HepG2 (cell line): ENCODE measurements around the gene GADL1. TPM values are rescaled to one million over a fixed set of nuclear protein-coding genes. Genes with fewer than 3 reads are reported as not detected.

Source experiments
- ATAC-seq: fragments of 200-7000 bp; cut with Tn5 transposase; 3 replicates; pipeline ENCODE4 v1.9.1; 2020; ENCODE audit warnings: mild to moderate bottlenecking, moderate library complexity
- BruUV-seq: library from RNA; stranded (reverse); fragments of 400-500 nt; replicated peaks from 2 replicates; lab custom pipeline; 2021; lab: Mats Ljungman, UMichigan
- CTCF ChIA-PET: fragments of 300-600 bp; formaldehyde crosslinking; extraction: SDS; loops from one replicate; lab custom pipeline; 2021; ENCODE audit warnings: low total read pairs, inconsistent platforms, low intra/inter-chr PET ratio; lab: Yijun Ruan, JAX
- POLR2A ChIA-PET: fragments of 350-600 bp; sonication (Branson Sonifier 250); formaldehyde crosslinking; loops from one replicate; lab custom pipeline; 2020; ENCODE audit warnings: antibody characterized with exemption, inconsistent platforms; lab: Yijun Ruan, JAX
- DNase-seq: peaks from one replicate; pipeline ENCODE4 v3.0.0-alpha.2; 2015; ENCODE audit warnings: low spot score
- FAIRE-seq: peaks from 3 replicates; lab custom pipeline; 2011; peaks lifted over from hg19 to GRCh38; lab: Jason Lieb, UNC
- H2AFZ ChIP-seq: one replicate; pipeline ENCODE4 v1.6.1; 2011; ENCODE audit warnings: low read length, inconsistent platforms
- H3K27ac ChIP-seq: fragments of 300-600 bp; 3 replicates; pipeline ENCODE4 v1.8.0; 2011; ENCODE audit warnings: mixed run types, mild to moderate bottlenecking, mixed read lengths, low read length, inconsistent platforms; ENCODE audit not compliant: insufficient read depth; ENCODE audit errors: extremely low read length
- H3K27me3 ChIP-seq, 2 experiments: fragments of 200-600 bp in 1 of 2; 2 replicates in 1 of 2; 3 replicates in 1 of 2; pipeline versions ENCODE4 v1.6.0 to v1.8.0; 2011; ENCODE audit warnings: low read length in 2 of 2, mild to moderate bottlenecking in 2 of 2, moderate library complexity in 2 of 2, inconsistent platforms in 1 of 2; ENCODE audit not compliant: insufficient read depth in 2 of 2, control insufficient read depth in 1 of 2
- H3K36me3 ChIP-seq, 2 experiments: fragments of 200-600 bp in 1 of 2; replicated peaks in 1 of 2; 2 replicates in 1 of 2; 3 replicates in 1 of 2; pipeline versions ENCODE4 v1.5.1 to v1.8.0; 2011; ENCODE audit warnings: low read length in 2 of 2, inconsistent platforms in 1 of 2; ENCODE audit not compliant: insufficient read depth in 2 of 2, control insufficient read depth in 1 of 2
- H3K4me1 ChIP-seq: 2 replicates; pipeline ENCODE4 v1.5.1; 2012; ENCODE audit warnings: low read length, inconsistent platforms; ENCODE audit not compliant: insufficient read depth
- H3K4me2 ChIP-seq: 2 replicates; pipeline ENCODE4 v1.6.0; 2011; ENCODE audit warnings: low read depth, low read length, inconsistent platforms
- H3K4me3 ChIP-seq, 3 experiments: fragments of 200-600 bp in 1 of 3; sonication (generic), shearing (Covaris generic) in 1 of 3; replicated peaks in 1 of 3; 2 replicates each; pipeline ENCODE4 v1.5.1; 2011 to 2016; ENCODE audit warnings: low read length in 3 of 3, inconsistent platforms in 2 of 3, low read depth in 2 of 3, mild to moderate bottlenecking in 2 of 3, control low read depth in 1 of 3, mixed read lengths in 1 of 3; ENCODE audit not compliant: insufficient read depth in 1 of 3
- H3K79me2 ChIP-seq: one replicate; pipeline ENCODE4 v1.6.1; 2011; ENCODE audit warnings: low read length, inconsistent platforms; ENCODE audit not compliant: insufficient read depth
- H3K9ac ChIP-seq: 2 replicates; pipeline ENCODE4 v1.6.0; 2011; ENCODE audit warnings: mild to moderate bottlenecking, low read depth, low read length, inconsistent platforms; ENCODE audit not compliant: insufficient read depth
- H3K9me3 ChIP-seq: 2 replicates; pipeline ENCODE4 v1.5.1; 2012; ENCODE audit warnings: mild to moderate bottlenecking, low read length
- H4K20me1 ChIP-seq: 2 replicates; pipeline ENCODE4 v1.6.0; 2011; ENCODE audit warnings: inconsistent platforms, mild to moderate bottlenecking, low read length, moderate library complexity; ENCODE audit not compliant: insufficient read depth
- DPF2 ChIP-seq: sonication (generic); formaldehyde crosslinking; IDR thresholded peaks from 2 replicates; pipeline ENCODE4 v1.4.0; 2020; ENCODE audit warnings: mild to moderate bottlenecking, low read depth, missing genetic modification reagents, borderline replicate concordance
- EED ChIP-seq: sonication (generic); formaldehyde crosslinking; IDR thresholded peaks from 2 replicates; pipeline ENCODE4 v1.5.0; 2020; ENCODE audit warnings: mild to moderate bottlenecking, missing genetic modification reagents
- HIC2 ChIP-seq: sonication (generic); formaldehyde crosslinking; IDR thresholded peaks from 2 replicates; pipeline ENCODE4 v1.9.0; 2022; ENCODE audit warnings: low read depth, missing genetic modification reagents
- MXD3 ChIP-seq: IDR thresholded peaks from 2 replicates; pipeline ENCODE4 v1.6.1; 2016; ENCODE audit warnings: mild to moderate bottlenecking, missing biosample characterization, missing genetic modification reagents
- NCOR1 ChIP-seq: fragments of 200-600 bp; sonication (generic); IDR thresholded peaks from 2 replicates; pipeline ENCODE4 v1.7.0; 2017; ENCODE audit warnings: antibody characterized with exemption, low read length, borderline replicate concordance
- PCBP2 ChIP-seq: fragments of 200-400 bp; formaldehyde crosslinking; optimal IDR thresholded peaks from 2 replicates; pipeline ENCODE3; 2018; ENCODE audit warnings: low read length, low read depth; ENCODE audit not compliant: poor library complexity, severe bottlenecking
- PRMT3 ChIP-seq: sonication (generic); formaldehyde crosslinking; IDR thresholded peaks from 2 replicates; pipeline ENCODE4 v1.8.1; 2022; ENCODE audit warnings: low read depth, mild to moderate bottlenecking, moderate library complexity, missing genetic modification reagents, borderline replicate concordance
- SSRP1 ChIP-seq: IDR thresholded peaks from 2 replicates; pipeline ENCODE4 v1.6.1; 2016; ENCODE audit warnings: control low read depth
- ZFX ChIP-seq: sonication (generic); formaldehyde crosslinking; IDR thresholded peaks from 2 replicates; pipeline ENCODE4 v1.4.0; 2020; ENCODE audit warnings: mild to moderate bottlenecking, low read depth, missing genetic modification reagents, moderate library complexity
- ZNF512 ChIP-seq: sonication (generic); formaldehyde crosslinking; IDR thresholded peaks from 2 replicates; pipeline ENCODE4 v1.4.0; 2020; ENCODE audit warnings: mild to moderate bottlenecking, missing genetic modification reagents
- ZNF547 ChIP-seq: sonication (generic); formaldehyde crosslinking; IDR thresholded peaks from 2 replicates; pipeline ENCODE4 v1.5.1; 2020; ENCODE audit warnings: mild to moderate bottlenecking, missing genetic modification reagents
- ZNF704 ChIP-seq: sonication (generic); formaldehyde crosslinking; IDR thresholded peaks from 2 replicates; pipeline ENCODE4 v1.8.1; 2023; ENCODE audit warnings: mild to moderate bottlenecking, inconsistent platforms, moderate library complexity, missing genetic modification reagents, borderline replicate concordance
- WGBS: methylation state at CpG from one replicate; pipeline ENCODE4 v1.1.6; 2017; ENCODE audit warnings: low lambda C conversion rate; 5-methylcytosine and 5-hydroxymethylcytosine counted together
- in situ Hi-C: cut with HindIII; loops from 2 replicates; pipeline ENCODE4 v1.10.0; 2017; ENCODE audit warnings: low pct_unique_long_range_greater_than_20kb; ENCODE audit not compliant: extremely low pct_ligation_motif_present
- intact Hi-C: fragments of 100-400 bp; cut with micrococcal nuclease; formaldehyde crosslinking; loops from one replicate; pipeline ENCODE4 v1.10.0; 2022; ENCODE audit not compliant: unreplicated experiment
- polyA plus RNA-seq, 8 experiments: library from polyadenylated mRNA; depleted of rRNA in 3 of 8; stranded (reverse) in 7 of 8; unstranded in 1 of 8; fragments of >200 nt; fragmentation: Illumina TruSeq in 4 of 8; extraction: Trizol in 4 of 8; gene quantifications; 2 replicates each; pipeline versions ENCODE4 v1.2.1 to v1.2.3, GENCODE V29; 2011 to 2016; ENCODE audit warnings: low read depth in 4 of 8, missing spikeins in 1 of 8, mixed read lengths in 1 of 8; ENCODE audit not compliant: insufficient read depth in 1 of 8
- total RNA-seq, 5 experiments: library from RNA; depleted of rRNA; stranded (reverse); fragments of >200 nt; fragmentation: Illumina TruSeq; extraction: Trizol; gene quantifications; 2 replicates each; pipeline ENCODE4 v1.2.3, GENCODE V29; 2016; ENCODE audit warnings: low read depth in 1 of 5

GADL1 gene
- total and polyA plus RNA-seq, 2 of the 13 experiments (the other 11 are each of a cell fraction or from before 2014, with no cell fraction given) = not detected

- H3K4me3 ChIP-seq = no peak overlapping the region
- no peaks in the 10 kb centered on the region for H3K79me2 ChIP-seq
- no peak overlapping the region for H3K4me2 ChIP-seq
- H3K9me3 ChIP-seq = no peaks in the 10 kb centered on the region
- TF ChIP-seq NCOR1 (no peak), PRMT3 (CRISPR knock-in tag) (no peak), MXD3 (no peak), DPF2 (no peak), SSRP1 (CRISPR knock-in tag) (no peak)
- H3K36me3 ChIP-seq = no peaks in the 10 kb centered on the region
- H3K27ac ChIP-seq = no peak overlapping the region
- no peak overlapping the region for H3K9ac ChIP-seq
- no peaks in the 10 kb centered on the region for H3K4me1 ChIP-seq
- peaks cover 2 to 9% of the 10 kb centered on the region in 2 experiments; a peak in 3 of 5 replicates for H3K27me3 ChIP-seq
- no peak for FAIRE-seq
- POLR2A ChIA-PET = no interaction called here
- no peak for ATAC-seq
- intact Hi-C loops = no loop called here
- BruUV-seq = no TSS peak
- WGBS = 16% methylated on average over 5 of the region's 5 CpGs
- CTCF ChIA-PET = no interaction called here
- in situ Hi-C loops = no loop called here
- H2AFZ ChIP-seq = no peak overlapping the region
- no peak for DNase-seq
- H4K20me1 ChIP-seq = no peaks in the 10 kb centered on the region
These were observed 35.5 kb downstream of the GADL1 start for GRCh38 chr3:30858894-30859389.

DNA sequence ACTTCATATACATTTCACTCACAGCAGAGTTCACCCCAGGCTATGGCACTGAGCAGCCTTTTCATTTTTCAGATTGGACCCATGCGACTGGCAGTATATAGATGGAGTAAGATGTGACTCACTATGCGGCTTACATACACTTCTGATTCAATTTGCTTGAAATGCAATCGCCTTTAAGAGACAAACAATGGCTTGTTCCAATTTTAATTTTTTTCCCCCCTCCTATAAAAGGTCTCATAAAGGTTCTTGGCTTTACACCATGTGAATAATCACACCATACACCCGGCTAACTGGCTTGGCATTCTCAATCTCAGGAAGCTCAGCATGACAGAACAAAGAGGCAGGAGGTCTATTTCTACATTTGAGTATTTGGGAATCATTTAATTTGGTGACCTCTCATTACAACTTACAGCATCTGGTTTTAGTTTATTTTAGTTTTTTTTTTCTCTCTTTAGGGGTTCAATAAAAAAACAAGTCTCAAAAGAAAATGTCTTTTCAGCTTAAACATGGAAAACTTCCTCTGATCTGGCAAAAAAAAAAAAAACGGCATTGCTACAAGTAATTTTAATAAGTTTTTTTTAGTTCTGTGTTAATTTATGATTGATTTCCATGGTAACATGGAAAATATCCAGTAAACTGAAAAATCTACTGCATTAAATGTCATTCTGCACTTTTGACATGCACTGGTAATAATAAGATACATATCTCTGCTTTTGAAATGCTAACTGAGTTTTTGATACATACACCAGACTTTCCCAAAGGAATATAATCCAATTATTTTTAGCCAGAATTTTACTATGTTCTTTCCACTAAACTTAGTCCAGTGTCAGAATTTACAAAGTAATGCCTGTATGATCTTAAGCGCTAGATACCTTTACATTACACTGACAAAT, 38.8 kb downstream of the GADL1 start:
- Histone ChIP-seq H4K20me1 (no peaks in the 10 kb centered on the region), H3K4me1 (no peaks in the 10 kb centered on the region), H3K4me2 (no peak overlapping the region), H3K36me3 (no peaks in the 10 kb centered on the region), H2AFZ (no peak overlapping the region), H3K9ac (no peak overlapping the region), H3K27me3 (peaks cover 2 to 11% of the 10 kb centered on the region in 2 experiments; a peak in 2 of 5 replicates), H3K4me3 (no peak overlapping the region), H3K79me2 (no peaks in the 10 kb centered on the region), H3K9me3 (no peaks in the 10 kb centered on the region), H3K27ac (no peak overlapping the region)
- WGBS = 36% methylated on average over 6 of the region's 6 CpGs
- in situ Hi-C loops = no loop called here
- intact Hi-C loops = no loop called here
- ChIA-PET POLR2A (no interaction called here), CTCF (no interaction called here)
- FAIRE-seq (no peak), DNase-seq (no peak), ATAC-seq (no peak)
- TF ChIP-seq ZNF512 (CRISPR knock-in tag) (no peak), PCBP2 (no peak), ZNF704 (no peak), EED (CRISPR knock-in tag) (no peak), ZNF547 (CRISPR knock-in tag) (no peak), ZFX (no peak), HIC2 (CRISPR knock-in tag) (no peak)
- no TSS peak for BruUV-seq
